GM13976 (cell line): Measurements from ENCODE around the gene PLPPR5.

Experiments
- DNase-seq: peaks from one replicate; pipeline ENCODE4 v3.0.0; 2012; ENCODE audit warnings: low spot score
- in situ Hi-C: fragments of 300-500 bp; cut with MboI; formaldehyde crosslinking; loops from one replicate; pipeline ENCODE4 v1.12.0; 2022; ENCODE audit warnings: low sequenced_read_pairs, mixed read lengths, inconsistent platforms; ENCODE audit not compliant: unreplicated experiment
- TF ChIP-seq, protein P1 (sequence below): IDR thresholded peaks from 2 replicates; pipeline ENCODE4 v1.5.1; 2012; ENCODE audit warnings: borderline replicate concordance, mild to moderate bottlenecking; ENCODE audit not compliant: insufficient read depth; ENCODE audit errors: extremely low read depth, missing control alignments, control extremely low read depth

The PLPPR5 gene

DNA sequence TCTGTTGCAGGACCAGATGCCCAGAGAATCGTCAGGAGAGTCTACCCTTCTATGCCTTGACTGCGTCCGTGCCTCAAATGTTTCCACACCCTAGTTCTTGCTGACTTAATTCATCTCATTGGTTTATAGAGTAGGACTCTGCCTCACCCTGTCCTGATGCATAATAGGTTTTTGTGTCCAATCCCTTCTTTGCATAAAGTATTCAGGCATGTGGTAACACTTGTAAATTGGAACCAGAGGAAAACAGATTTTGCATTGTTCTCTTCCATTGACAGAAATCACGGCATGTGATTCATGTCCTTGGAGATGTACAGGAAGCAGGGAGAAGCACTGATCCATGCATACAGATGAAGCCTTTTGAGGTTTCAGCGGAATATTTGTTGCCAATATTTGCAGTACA lies 29.5 kb downstream of the PLPPR5 start:
- DNase-seq = no peak
- TF ChIP-seq, protein P1, sequence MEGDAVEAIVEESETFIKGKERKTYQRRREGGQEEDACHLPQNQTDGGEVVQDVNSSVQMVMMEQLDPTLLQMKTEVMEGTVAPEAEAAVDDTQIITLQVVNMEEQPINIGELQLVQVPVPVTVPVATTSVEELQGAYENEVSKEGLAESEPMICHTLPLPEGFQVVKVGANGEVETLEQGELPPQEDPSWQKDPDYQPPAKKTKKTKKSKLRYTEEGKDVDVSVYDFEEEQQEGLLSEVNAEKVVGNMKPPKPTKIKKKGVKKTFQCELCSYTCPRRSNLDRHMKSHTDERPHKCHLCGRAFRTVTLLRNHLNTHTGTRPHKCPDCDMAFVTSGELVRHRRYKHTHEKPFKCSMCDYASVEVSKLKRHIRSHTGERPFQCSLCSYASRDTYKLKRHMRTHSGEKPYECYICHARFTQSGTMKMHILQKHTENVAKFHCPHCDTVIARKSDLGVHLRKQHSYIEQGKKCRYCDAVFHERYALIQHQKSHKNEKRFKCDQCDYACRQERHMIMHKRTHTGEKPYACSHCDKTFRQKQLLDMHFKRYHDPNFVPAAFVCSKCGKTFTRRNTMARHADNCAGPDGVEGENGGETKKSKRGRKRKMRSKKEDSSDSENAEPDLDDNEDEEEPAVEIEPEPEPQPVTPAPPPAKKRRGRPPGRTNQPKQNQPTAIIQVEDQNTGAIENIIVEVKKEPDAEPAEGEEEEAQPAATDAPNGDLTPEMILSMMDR = no peak
- in situ Hi-C loops = no loop called here

DNA sequence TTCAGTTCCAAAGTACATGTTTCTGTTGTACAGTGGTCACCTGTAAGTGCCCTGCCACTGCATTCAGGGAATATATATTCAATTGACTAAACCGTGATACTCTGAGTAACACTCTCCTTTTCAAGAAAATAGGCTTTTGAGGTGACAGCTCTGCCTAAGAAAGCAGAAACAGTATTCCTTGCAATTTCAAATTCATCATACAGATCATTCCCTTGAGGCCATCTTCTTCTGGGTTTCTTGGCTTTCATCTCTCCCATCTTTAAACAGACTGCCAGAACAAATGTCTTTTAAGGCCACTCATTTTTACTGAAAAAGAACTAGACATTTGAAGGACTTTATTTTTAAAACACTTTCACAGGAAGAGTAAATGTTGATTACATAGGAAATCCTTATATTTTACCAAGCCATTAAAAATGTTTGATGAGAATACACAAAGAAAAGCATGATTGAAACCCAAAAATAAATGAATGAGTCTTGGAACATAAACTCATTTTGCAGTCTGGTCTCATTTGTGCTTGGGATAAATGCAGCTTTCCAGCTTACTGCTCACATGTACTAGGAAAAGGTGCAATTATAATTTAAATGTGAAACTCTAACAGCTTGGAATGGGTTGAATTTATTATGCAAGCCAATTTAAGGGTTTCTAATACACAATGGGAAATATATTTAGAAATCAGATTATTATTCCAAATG lies 34.7 kb downstream of the PLPPR5 start:
- DNase-seq = no peak
- TF ChIP-seq, protein P1 = no peak
- in situ Hi-C loops = no loop called here

- no peak for DNase-seq
- in situ Hi-C loops = no loop called here
- TF ChIP-seq, protein P1 = no peak
Observed at GRCh38 chr1:98967122-98967521, 37.5 kb downstream of the PLPPR5 start.

DNA sequence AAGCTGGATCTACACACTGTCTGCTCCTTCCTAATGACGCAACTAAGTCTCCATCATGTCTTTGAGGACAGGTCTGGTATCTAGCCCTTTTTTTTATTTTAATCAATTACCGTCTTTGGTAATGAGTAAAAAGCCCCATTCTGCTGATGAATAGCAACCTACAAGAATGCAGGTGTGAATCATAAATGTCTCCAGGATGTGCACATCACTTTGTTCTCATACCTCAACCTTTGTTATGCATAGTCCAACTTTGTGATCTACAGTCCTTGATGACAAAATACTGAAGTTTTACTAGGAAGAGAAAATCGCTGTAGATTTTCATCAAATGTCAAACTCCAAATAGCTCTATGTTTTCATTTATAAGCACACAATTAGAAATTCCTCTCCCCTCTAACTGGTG lies 39.3 kb downstream of the PLPPR5 start:
- TF ChIP-seq, protein P1 = no peak
- no peak for DNase-seq
- in situ Hi-C loops = no loop called here

- in situ Hi-C loops = no loop called here
- TF ChIP-seq, protein P1 = no peak
- no peak for DNase-seq
Observed at GRCh38 chr1:98964198-98964597, 40.5 kb downstream of the PLPPR5 start.

GRCh38 chr1:98963064-98963758 lies 41.5 kb downstream of the PLPPR5 start:
- no peak for DNase-seq
- TF ChIP-seq, protein P1 = no peak
- in situ Hi-C loops = no loop called here
